Mucosa of rectum (tissue), 2 donors: ENCODE data around the gene TXNDC9.
"Not testable (repeated sequence)": the region's sequence is repeated elsewhere in the genome, so short reads cannot be mapped to it uniquely, and the experiment has no call there.

Experiments used
- H3K27ac ChIP-seq, 2 donors: one replicate each; pipeline ENCODE4 v1.7.0; 2013; ENCODE audit warnings: inconsistent platforms in 2 of 2, low read depth in 2 of 2, low read length in 2 of 2
- H3K27me3 ChIP-seq, 2 donors: one replicate each; pipeline ENCODE4 v1.7.0; 2013; ENCODE audit warnings: low read length in 2 of 2; ENCODE audit not compliant: control insufficient read depth in 2 of 2, insufficient read depth in 2 of 2
- H3K36me3 ChIP-seq, 2 donors: one replicate each; pipeline ENCODE4 v1.7.0; 2013; ENCODE audit warnings: low read length in 2 of 2; ENCODE audit not compliant: control insufficient read depth in 2 of 2, insufficient read depth in 2 of 2
- H3K4me1 ChIP-seq, 2 donors: one replicate each; pipeline ENCODE4 v1.7.0; 2013; ENCODE audit warnings: low read length in 2 of 2, mild to moderate bottlenecking in 1 of 2; ENCODE audit not compliant: control insufficient read depth in 2 of 2, insufficient read depth in 2 of 2
- H3K4me3 ChIP-seq, 2 donors: one replicate each; pipeline ENCODE4 v1.7.0; 2013; ENCODE audit warnings: low read length in 2 of 2
- H3K9ac ChIP-seq, 2 donors: one replicate each; pipeline ENCODE4 v1.7.0; 2013; ENCODE audit warnings: low read length in 2 of 2, low read depth in 1 of 2, mild to moderate bottlenecking in 1 of 2
- H3K9me3 ChIP-seq, 2 donors: one replicate each; pipeline ENCODE4 v1.7.0; 2013; ENCODE audit warnings: low read length in 2 of 2; ENCODE audit not compliant: control insufficient read depth in 2 of 2
- donor health status: healthy.
- donor health status: Normal muscosa, but diverticular disease.

Gene TXNDC9

GRCh38 chr2:99336804-99337112 lies 625 bp upstream of the TXNDC9 start:
- Histone ChIP-seq H3K9me3 (no peaks in the 10 kb centered on the region), H3K27me3 (no peaks in the 10 kb centered on the region), H3K27ac (peak overlapping the region; percentile 92), H3K4me1 (peaks cover 20 to 23% of the 10 kb centered on the region in 2 donors), H3K36me3 (peaks cover 6 to 17% of the 10 kb centered on the region in 2 donors), H3K9ac (peak overlapping the region; percentile 64 to 92), H3K4me3 (peak overlapping the region; percentile 87 to 99)

DNA sequence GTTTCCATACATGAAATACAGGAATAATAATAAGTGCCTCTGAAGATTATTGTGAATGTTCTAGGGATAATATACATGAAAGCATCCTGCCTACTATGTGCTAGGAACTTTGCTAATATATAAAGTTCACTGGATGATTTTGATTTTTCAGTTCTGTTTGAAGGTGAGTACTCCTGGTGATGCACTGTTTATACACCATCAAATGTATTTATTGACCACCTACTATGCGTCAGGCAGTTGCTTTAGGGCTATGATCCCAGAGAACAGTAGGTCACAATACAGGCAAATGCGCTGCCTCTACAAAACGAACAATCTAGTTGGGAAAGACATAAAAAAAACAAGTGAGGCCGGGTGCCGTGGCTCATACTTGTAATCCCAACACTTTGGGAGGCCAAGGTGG lies 10.7 kb downstream of the TXNDC9 start:
- no peak overlapping the region for H3K4me3 ChIP-seq
- H3K27ac ChIP-seq = no peak overlapping the region
- no peaks in the 10 kb centered on the region for H3K9me3 ChIP-seq
- H3K4me1 ChIP-seq = no peaks in the 10 kb centered on the region
- H3K27me3 ChIP-seq = no peaks in the 10 kb centered on the region
- H3K36me3 ChIP-seq = peaks cover 46 to 53% of the 10 kb centered on the region in 2 donors
- no peak overlapping the region for H3K9ac ChIP-seq

- H3K27ac ChIP-seq = not testable (repeated sequence)
- H3K36me3 ChIP-seq = peaks cover 29 to 37% of the 10 kb centered on the region in 2 donors
Measured at GRCh38 chr2:99317873-99318200, 18.3 kb downstream of the TXNDC9 start.

DNA sequence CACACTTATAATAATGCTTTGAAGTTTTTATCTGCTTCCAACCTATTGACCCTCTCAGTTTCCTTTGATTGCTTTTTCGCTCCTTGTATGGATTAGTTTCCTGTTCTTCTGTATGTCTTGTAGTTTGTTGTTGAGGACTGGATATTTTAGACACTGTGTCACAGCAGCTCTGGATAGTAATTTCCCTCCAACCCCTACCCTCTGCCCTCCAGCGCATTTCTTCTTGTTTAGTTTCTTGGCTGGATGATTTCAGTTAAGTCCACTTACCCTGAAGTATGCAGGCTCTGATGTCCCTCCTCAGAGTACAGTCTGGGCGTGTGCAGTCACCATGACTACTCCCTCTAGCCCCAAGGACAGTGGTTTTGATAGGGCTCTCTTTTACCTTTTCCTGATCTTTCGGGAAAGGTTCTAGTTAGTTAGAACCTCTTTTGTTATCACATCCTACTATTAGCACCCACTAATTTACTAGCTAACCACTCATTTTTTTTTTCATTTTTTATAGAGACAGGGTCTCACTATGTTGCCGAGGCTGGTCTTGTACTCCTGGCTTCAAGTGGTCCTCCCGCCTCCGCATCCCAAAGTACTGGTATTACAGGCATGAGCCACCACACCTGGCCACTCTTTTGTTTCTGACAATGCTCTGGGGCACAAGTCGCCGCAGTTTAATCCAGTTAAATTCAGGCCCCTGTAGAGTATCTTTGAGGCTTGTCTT lies 18.8 kb downstream of the TXNDC9 start:
- Histone ChIP-seq H3K36me3 (peaks cover 29 to 37% of the 10 kb centered on the region in 2 donors), H3K9me3 (no peaks in the 10 kb centered on the region), H3K4me1 (no peaks in the 10 kb centered on the region), H3K9ac (no peak overlapping the region), H3K27me3 (no peaks in the 10 kb centered on the region), H3K27ac (no peak overlapping the region), H3K4me3 (no peak overlapping the region)

More at GRCh38 chr2:99317873-99318200, 18.3 kb downstream of the TXNDC9 start:
- H3K27me3 ChIP-seq, H3K9me3 ChIP-seq, H3K4me1 ChIP-seq, H3K9ac ChIP-seq, H3K4me3 ChIP-seq: not testable (repeated sequence)

GRCh38 chr2:99301097-99301496 lies 35.0 kb downstream of the TXNDC9 start, which contains the start of gene LYG1:
Gene LYG1 (minus strand): TSS chr2:99301197. CDS start chr2:99295670, 5,527 bp downstream.
- not testable (repeated sequence) for H3K27ac ChIP-seq, H3K36me3 ChIP-seq, H3K27me3 ChIP-seq, H3K4me3 ChIP-seq, H3K4me1 ChIP-seq, H3K9ac ChIP-seq, H3K9me3 ChIP-seq

DNA sequence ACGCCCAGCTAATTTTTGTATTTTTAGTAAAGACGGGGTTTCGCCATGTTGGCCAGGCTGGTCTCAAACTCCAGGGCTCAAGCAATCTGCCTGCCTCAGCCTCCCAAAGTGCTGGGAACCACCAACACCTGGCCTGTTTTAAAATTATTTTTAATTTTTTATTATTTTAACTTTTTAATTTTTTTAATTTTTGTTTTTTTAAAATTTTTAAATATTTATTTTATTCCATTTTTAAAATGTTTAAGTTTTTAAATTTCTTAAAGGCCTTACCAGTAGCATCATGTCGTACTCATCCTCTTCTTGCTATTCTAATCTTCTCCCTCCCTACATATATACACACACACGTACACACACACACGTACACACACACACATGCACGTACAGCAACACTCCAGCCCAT lies 36.6 kb downstream of the TXNDC9 start:
- Histone ChIP-seq H3K4me1 (no peaks in the 10 kb centered on the region), H3K9ac (no peak overlapping the region), H3K27me3 (no peaks in the 10 kb centered on the region), H3K36me3 (peaks cover 0 to 4% of the 10 kb centered on the region in 2 donors), H3K4me3 (no peak overlapping the region), H3K9me3 (no peaks in the 10 kb centered on the region), H3K27ac (no peak overlapping the region)

- no peaks in the 10 kb centered on the region for H3K27me3 ChIP-seq
- H3K4me1 ChIP-seq = no peaks in the 10 kb centered on the region
- H3K9me3 ChIP-seq = no peaks in the 10 kb centered on the region
- no peak overlapping the region for H3K27ac ChIP-seq
- no peak overlapping the region for H3K4me3 ChIP-seq
- H3K9ac ChIP-seq = no peak overlapping the region
- peaks cover 0 to 4% of the 10 kb centered on the region in 2 donors for H3K36me3 ChIP-seq
Measured at GRCh38 chr2:99297994-99298393, 38.1 kb downstream of the TXNDC9 start.

DNA sequence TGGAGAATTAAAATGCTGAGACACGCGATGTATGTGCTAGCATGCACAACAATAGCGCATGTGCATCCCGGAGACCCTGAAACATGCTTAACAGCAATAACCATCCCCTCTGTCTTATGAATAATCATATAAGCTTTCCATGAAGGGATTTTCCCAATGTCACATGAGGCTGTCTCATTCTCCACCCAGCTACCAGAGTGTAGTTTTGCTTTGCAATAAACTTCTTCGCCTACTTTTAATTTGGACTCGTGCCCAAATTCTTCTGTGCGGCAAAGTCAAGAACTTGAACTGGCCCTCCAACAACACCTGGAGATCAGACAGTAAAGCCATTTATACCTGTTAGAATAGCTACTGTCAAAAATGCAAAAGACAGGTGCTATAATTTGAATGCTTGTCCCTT lies 50.6 kb downstream of the TXNDC9 start:
- H3K36me3 ChIP-seq = peaks cover 0 to 7% of the 10 kb centered on the region in 2 donors
- H3K4me3 ChIP-seq = no peak overlapping the region
- H3K27ac ChIP-seq = no peak overlapping the region
- H3K9ac ChIP-seq = no peak overlapping the region
- H3K4me1 ChIP-seq = no peaks in the 10 kb centered on the region
- no peaks in the 10 kb centered on the region for H3K27me3 ChIP-seq
- no peaks in the 10 kb centered on the region for H3K9me3 ChIP-seq

GRCh38 chr2:99279969-99280695 lies 56.0 kb downstream of the TXNDC9 start:
- Histone ChIP-seq H3K9me3 (no peaks in the 10 kb centered on the region), H3K9ac (no peak overlapping the region), H3K4me1 (no peaks in the 10 kb centered on the region), H3K27ac (no peak overlapping the region), H3K4me3 (no peak overlapping the region), H3K36me3 (peaks cover 0 to 7% of the 10 kb centered on the region in 2 donors), H3K27me3 (no peaks in the 10 kb centered on the region)

DNA sequence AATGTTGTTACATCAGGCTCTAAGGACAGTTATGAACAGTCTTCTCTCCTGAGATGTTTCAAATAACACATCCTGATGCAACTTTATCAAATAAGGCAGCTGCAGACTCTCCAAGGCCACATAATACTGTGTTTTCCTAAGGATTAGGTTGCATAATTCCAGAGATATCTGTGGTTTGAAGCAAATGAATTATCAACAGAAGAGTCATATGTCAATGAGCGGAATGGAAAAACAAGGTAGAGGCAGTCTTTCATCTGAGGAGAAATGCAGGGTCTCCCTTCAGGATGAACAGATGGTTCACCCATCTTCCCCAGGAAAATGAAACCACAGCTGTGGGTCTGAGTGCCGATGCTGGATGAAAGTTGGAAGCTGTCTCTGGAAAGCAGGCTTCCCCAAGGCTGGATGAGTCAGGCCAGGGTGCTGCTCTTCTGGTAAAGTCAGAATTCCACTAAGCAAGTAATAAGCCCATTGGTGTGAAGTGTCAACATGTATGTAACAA lies 57.3 kb downstream of the TXNDC9 start:
- H3K9ac ChIP-seq = no peak overlapping the region
- no peak overlapping the region for H3K4me3 ChIP-seq
- H3K36me3 ChIP-seq = no peaks in the 10 kb centered on the region
- no peaks in the 10 kb centered on the region for H3K9me3 ChIP-seq
- no peaks in the 10 kb centered on the region for H3K27me3 ChIP-seq
- no peaks in the 10 kb centered on the region for H3K4me1 ChIP-seq
- H3K27ac ChIP-seq = no peak overlapping the region
